GM12878 (cell line): ENCODE data around the gene TOM1L2.

Source experiments
- EP300 ChIP-seq, 2 experiments: fragments of 150-350 bp in 1 of 2; IDR thresholded peaks; 2 replicates each; pipeline ENCODE4 v1.6.1; 2011 to 2012; ENCODE audit warnings: low read depth in 2 of 2, low read length in 2 of 2, borderline replicate concordance in 1 of 2, improper control_type of control experiment in 1 of 2, inconsistent platforms in 1 of 2; ENCODE audit not compliant: control insufficient read depth in 1 of 2
- TAF1 ChIP-seq: IDR thresholded peaks from 2 replicates; pipeline ENCODE4 v1.6.1; 2011; ENCODE audit warnings: mild to moderate bottlenecking, low read depth, low read length, borderline replicate concordance
- TF ChIP-seq, protein P1 (sequence below), 3 experiments: IDR thresholded peaks in 2 of 3; conservative IDR thresholded peaks in 1 of 3; 2 replicates each; pipeline ENCODE4 v1.5.1; 2011; ENCODE audit warnings: low read depth in 3 of 3, low read length in 3 of 3, mild to moderate bottlenecking in 3 of 3, control low read depth in 2 of 3, moderate library complexity in 2 of 3, inconsistent platforms in 1 of 3, mixed read lengths in 1 of 3; ENCODE audit not compliant: control insufficient read depth in 2 of 3, insufficient read depth in 1 of 3; ENCODE audit errors: extremely low read depth in 1 of 3

DNA sequence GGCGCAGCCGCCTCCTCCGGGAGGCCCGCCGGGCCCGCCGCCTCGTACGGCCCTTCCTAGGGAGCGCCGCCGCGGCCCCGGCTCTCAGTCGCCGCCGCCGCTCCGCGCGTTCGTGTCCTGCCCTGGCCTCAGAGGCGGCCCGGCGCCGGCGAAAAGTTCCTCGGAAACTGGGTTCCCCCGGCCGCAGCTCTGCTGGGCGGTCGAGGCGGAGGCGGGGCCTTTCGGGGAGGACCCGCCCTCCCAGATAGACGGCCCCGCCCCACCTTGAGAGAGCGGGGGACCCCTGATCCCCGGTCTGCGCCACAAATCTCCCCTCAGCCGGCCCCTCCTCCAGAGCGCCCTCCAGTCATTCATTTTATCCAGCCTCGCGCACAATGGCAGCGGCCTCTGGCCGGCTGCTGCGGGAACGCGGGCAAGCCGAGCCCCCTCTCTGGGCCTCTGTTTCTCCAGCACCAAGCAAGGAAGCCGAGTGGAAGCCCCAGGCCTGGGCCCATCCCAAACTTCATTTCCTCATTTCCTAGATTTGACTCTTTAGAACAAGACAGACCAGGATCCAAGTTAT lies 135.3 kb downstream of the TOM1L2 start, which contains the start of gene SREBF1:
- TF ChIP-seq, protein P1, sequence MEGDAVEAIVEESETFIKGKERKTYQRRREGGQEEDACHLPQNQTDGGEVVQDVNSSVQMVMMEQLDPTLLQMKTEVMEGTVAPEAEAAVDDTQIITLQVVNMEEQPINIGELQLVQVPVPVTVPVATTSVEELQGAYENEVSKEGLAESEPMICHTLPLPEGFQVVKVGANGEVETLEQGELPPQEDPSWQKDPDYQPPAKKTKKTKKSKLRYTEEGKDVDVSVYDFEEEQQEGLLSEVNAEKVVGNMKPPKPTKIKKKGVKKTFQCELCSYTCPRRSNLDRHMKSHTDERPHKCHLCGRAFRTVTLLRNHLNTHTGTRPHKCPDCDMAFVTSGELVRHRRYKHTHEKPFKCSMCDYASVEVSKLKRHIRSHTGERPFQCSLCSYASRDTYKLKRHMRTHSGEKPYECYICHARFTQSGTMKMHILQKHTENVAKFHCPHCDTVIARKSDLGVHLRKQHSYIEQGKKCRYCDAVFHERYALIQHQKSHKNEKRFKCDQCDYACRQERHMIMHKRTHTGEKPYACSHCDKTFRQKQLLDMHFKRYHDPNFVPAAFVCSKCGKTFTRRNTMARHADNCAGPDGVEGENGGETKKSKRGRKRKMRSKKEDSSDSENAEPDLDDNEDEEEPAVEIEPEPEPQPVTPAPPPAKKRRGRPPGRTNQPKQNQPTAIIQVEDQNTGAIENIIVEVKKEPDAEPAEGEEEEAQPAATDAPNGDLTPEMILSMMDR (IDR thresholded peaks at IDR 0.05 in 2 of 3, conservative IDR thresholded peaks at IDR 0.05 in 1 of 3; ENCODE audit: control insufficient read depth in 2 of 3, extremely low read depth in 1 of 3, insufficient read depth in 1 of 3, low read depth in 3 of 3, low read length in 3 of 3), result no peak
- TF ChIP-seq TAF1 (no peak), EP300 (IDR thresholded peaks at IDR 0.05; ENCODE audit: borderline replicate concordance in 1 of 2, control insufficient read depth in 1 of 2, low read depth in 2 of 2, low read length in 2 of 2) (no peak)
